ENCODE results near the gene MDFIC.

MDFIC gene

GRCh38 chr7:115009736-115010440, 88.0 kb downstream of the MDFIC start:
- H3K9me3 Mint-ChIP-seq = no peaks in the 10 kb centered on the region
- peak overlapping the region; percentile 49 for H3K4me3 Mint-ChIP-seq
- no peaks in the 10 kb centered on the region for H3K27me3 Mint-ChIP-seq
- H3K36me3 Mint-ChIP-seq (ENCODE audit: low read depth) = peaks cover 76% of the 10 kb centered on the region
- H3K4me1 Mint-ChIP-seq (ENCODE audit: low read depth) = peaks cover 73% of the 10 kb centered on the region
- DNase-seq = no peak
- peak overlapping the region; percentile 87 for H3K27ac Mint-ChIP-seq

GRCh38 chr7:115010441-115010820, 88.5 kb downstream of the MDFIC start:
- Mint-ChIP-seq H3K4me3 (no peak overlapping the region), H3K27me3 (no peaks in the 10 kb centered on the region), H3K27ac (no peak overlapping the region), H3K36me3 (ENCODE audit: low read depth) (peaks cover 75% of the 10 kb centered on the region), H3K9me3 (no peaks in the 10 kb centered on the region), H3K4me1 (ENCODE audit: low read depth) (peaks cover 69% of the 10 kb centered on the region)
- no peak for DNase-seq

GRCh38 chr7:115013886-115014285, 92.0 kb downstream of the MDFIC start:
- H3K27me3 Mint-ChIP-seq = no peaks in the 10 kb centered on the region
- peaks cover 78% of the 10 kb centered on the region for H3K36me3 Mint-ChIP-seq (ENCODE audit: low read depth)
- DNase-seq = no peak
- peaks cover 47% of the 10 kb centered on the region for H3K4me1 Mint-ChIP-seq (ENCODE audit: low read depth)
- no peak overlapping the region for H3K4me3 Mint-ChIP-seq
- H3K27ac Mint-ChIP-seq = peak overlapping the region; percentile 62
- H3K9me3 Mint-ChIP-seq = no peaks in the 10 kb centered on the region

GRCh38 chr7:115014794-115015193, 92.9 kb downstream of the MDFIC start:
- H3K36me3 Mint-ChIP-seq (ENCODE audit: low read depth) = peaks cover 76% of the 10 kb centered on the region

GRCh38 chr7:115015619-115016018, 93.7 kb downstream of the MDFIC start:
- Mint-ChIP-seq H3K27me3 (no peaks in the 10 kb centered on the region), H3K9me3 (no peaks in the 10 kb centered on the region), H3K4me3 (no peak overlapping the region), H3K27ac (no peak overlapping the region), H3K4me1 (ENCODE audit: low read depth) (peaks cover 42% of the 10 kb centered on the region), H3K36me3 (ENCODE audit: low read depth) (peaks cover 76% of the 10 kb centered on the region)
- no peak for DNase-seq

More at GRCh38 chr7:115014794-115015193, 92.9 kb downstream of the MDFIC start:
- DNase-seq = no peak
- Mint-ChIP-seq H3K4me1 (ENCODE audit: low read depth) (peaks cover 40% of the 10 kb centered on the region), H3K4me3 (no peak overlapping the region), H3K9me3 (no peaks in the 10 kb centered on the region), H3K27ac (no peak overlapping the region), H3K27me3 (no peaks in the 10 kb centered on the region)

GRCh38 chr7:115019882-115020605, 98.2 kb downstream of the MDFIC start:
- DNase-seq = no peak
- Mint-ChIP-seq H3K4me3 (no peak overlapping the region), H3K27ac (no peak overlapping the region)

GRCh38 chr7:115023219-115023618, 101.3 kb downstream of the MDFIC start:
- Mint-ChIP-seq H3K9me3 (no peaks in the 10 kb centered on the region), H3K27ac (no peak overlapping the region), H3K36me3 (ENCODE audit: low read depth) (peaks cover 15% of the 10 kb centered on the region), H3K4me3 (no peak overlapping the region), H3K27me3 (no peaks in the 10 kb centered on the region), H3K4me1 (ENCODE audit: low read depth) (peaks cover 28% of the 10 kb centered on the region)
- DNase-seq = no peak

More at GRCh38 chr7:115019882-115020605, 98.2 kb downstream of the MDFIC start:
- no peaks in the 10 kb centered on the region for H3K27me3 Mint-ChIP-seq
- H3K4me1 Mint-ChIP-seq (ENCODE audit: low read depth) = peaks cover 36% of the 10 kb centered on the region
- no peaks in the 10 kb centered on the region for H3K9me3 Mint-ChIP-seq
- peaks cover 41% of the 10 kb centered on the region for H3K36me3 Mint-ChIP-seq (ENCODE audit: low read depth)

- Mint-ChIP-seq H3K4me3 (no peak overlapping the region), H3K4me1 (ENCODE audit: low read depth) (peaks cover 26% of the 10 kb centered on the region), H3K9me3 (no peaks in the 10 kb centered on the region), H3K36me3 (ENCODE audit: low read depth) (peaks cover 5% of the 10 kb centered on the region), H3K27me3 (no peaks in the 10 kb centered on the region), H3K27ac (no peak overlapping the region)
- DNase-seq = no peak
Measured at GRCh38 chr7:115024276-115024675, 102.4 kb downstream of the MDFIC start.

GRCh38 chr7:115032715-115033703, 111.1 kb downstream of the MDFIC start:
- no peaks in the 10 kb centered on the region for H3K9me3 Mint-ChIP-seq
- no peaks in the 10 kb centered on the region for H3K27me3 Mint-ChIP-seq
- no peak overlapping the region for H3K27ac Mint-ChIP-seq
- H3K4me3 Mint-ChIP-seq = no peak overlapping the region
- H3K4me1 Mint-ChIP-seq (ENCODE audit: low read depth) = peaks cover 6% of the 10 kb centered on the region
- no peak for DNase-seq
- H3K36me3 Mint-ChIP-seq (ENCODE audit: low read depth) = no peaks in the 10 kb centered on the region

GRCh38 chr7:115033917-115034459, 112.1 kb downstream of the MDFIC start:
- H3K4me1 Mint-ChIP-seq (ENCODE audit: low read depth) = peaks cover 6% of the 10 kb centered on the region
- H3K27ac Mint-ChIP-seq = no peak overlapping the region
- no peaks in the 10 kb centered on the region for H3K9me3 Mint-ChIP-seq
- H3K36me3 Mint-ChIP-seq (ENCODE audit: low read depth) = no peaks in the 10 kb centered on the region
- DNase-seq = no peak
- no peaks in the 10 kb centered on the region for H3K27me3 Mint-ChIP-seq
- no peak overlapping the region for H3K4me3 Mint-ChIP-seq

GRCh38 chr7:115034515-115034914, 112.6 kb downstream of the MDFIC start:
- no peaks in the 10 kb centered on the region for H3K36me3 Mint-ChIP-seq (ENCODE audit: low read depth)
- no peak overlapping the region for H3K4me3 Mint-ChIP-seq
- peaks cover 6% of the 10 kb centered on the region for H3K4me1 Mint-ChIP-seq (ENCODE audit: low read depth)
- no peaks in the 10 kb centered on the region for H3K27me3 Mint-ChIP-seq
- no peak for DNase-seq
- H3K9me3 Mint-ChIP-seq = no peaks in the 10 kb centered on the region
- H3K27ac Mint-ChIP-seq = no peak overlapping the region

- H3K4me1 Mint-ChIP-seq (ENCODE audit: low read depth) = peaks cover 6% of the 10 kb centered on the region
- H3K27ac Mint-ChIP-seq = no peak overlapping the region
- no peak for DNase-seq
- no peaks in the 10 kb centered on the region for H3K36me3 Mint-ChIP-seq (ENCODE audit: low read depth)
- no peaks in the 10 kb centered on the region for H3K9me3 Mint-ChIP-seq
- H3K4me3 Mint-ChIP-seq = no peak overlapping the region
- no peaks in the 10 kb centered on the region for H3K27me3 Mint-ChIP-seq
Measured at GRCh38 chr7:115037128-115037802, 115.4 kb downstream of the MDFIC start.

GRCh38 chr7:115038158-115038557, 116.3 kb downstream of the MDFIC start:
- Mint-ChIP-seq H3K27me3 (no peaks in the 10 kb centered on the region), H3K4me1 (ENCODE audit: low read depth) (peaks cover 6% of the 10 kb centered on the region), H3K36me3 (ENCODE audit: low read depth) (no peaks in the 10 kb centered on the region), H3K27ac (no peak overlapping the region), H3K9me3 (no peaks in the 10 kb centered on the region), H3K4me3 (no peak overlapping the region)
- no peak for DNase-seq

GRCh38 chr7:115040057-115040456, 118.2 kb downstream of the MDFIC start:
- H3K4me3 Mint-ChIP-seq = no peak overlapping the region
- no peak for DNase-seq
- peaks cover 6% of the 10 kb centered on the region for H3K4me1 Mint-ChIP-seq (ENCODE audit: low read depth)
- no peaks in the 10 kb centered on the region for H3K9me3 Mint-ChIP-seq
- no peak overlapping the region for H3K27ac Mint-ChIP-seq
- no peaks in the 10 kb centered on the region for H3K36me3 Mint-ChIP-seq (ENCODE audit: low read depth)
- H3K27me3 Mint-ChIP-seq = no peaks in the 10 kb centered on the region
